Muscle layer of colon (tissue), 2 donors: ENCODE measurements around the gene PPP1R13B.

ENCODE experiments used
- H3K27ac ChIP-seq: one replicate; pipeline ENCODE4 v1.7.0; 2013; ENCODE audit warnings: low read depth, mild to moderate bottlenecking, low read length, moderate library complexity
- H3K27me3 ChIP-seq, 2 donors: one replicate each; pipeline ENCODE4 v1.7.0; 2013; ENCODE audit warnings: low read length in 2 of 2, mild to moderate bottlenecking in 2 of 2; ENCODE audit not compliant: insufficient read depth in 2 of 2, control insufficient read depth in 1 of 2
- H3K36me3 ChIP-seq: one replicate; pipeline ENCODE4 v1.7.0; 2013; ENCODE audit warnings: mild to moderate bottlenecking, low read length; ENCODE audit not compliant: insufficient read depth
- H3K4me1 ChIP-seq: one replicate; pipeline ENCODE4 v1.7.0; 2013; ENCODE audit warnings: mild to moderate bottlenecking, low read length; ENCODE audit not compliant: insufficient read depth
- H3K4me3 ChIP-seq, 2 donors: one replicate each; pipeline ENCODE4 v1.7.0; 2013; ENCODE audit warnings: low read length in 2 of 2, low read depth in 1 of 2, mild to moderate bottlenecking in 1 of 2, moderate library complexity in 1 of 2
- H3K9ac ChIP-seq: one replicate; pipeline ENCODE4 v1.7.0; 2013; ENCODE audit warnings: low read length
- H3K9me3 ChIP-seq: one replicate; pipeline ENCODE4 v1.7.0; 2013; ENCODE audit warnings: mild to moderate bottlenecking, low read length
- donor health status: abdominal sarcoma.
- donor health status: Adenocarcinoma of cecum.

PPP1R13B gene

DNA sequence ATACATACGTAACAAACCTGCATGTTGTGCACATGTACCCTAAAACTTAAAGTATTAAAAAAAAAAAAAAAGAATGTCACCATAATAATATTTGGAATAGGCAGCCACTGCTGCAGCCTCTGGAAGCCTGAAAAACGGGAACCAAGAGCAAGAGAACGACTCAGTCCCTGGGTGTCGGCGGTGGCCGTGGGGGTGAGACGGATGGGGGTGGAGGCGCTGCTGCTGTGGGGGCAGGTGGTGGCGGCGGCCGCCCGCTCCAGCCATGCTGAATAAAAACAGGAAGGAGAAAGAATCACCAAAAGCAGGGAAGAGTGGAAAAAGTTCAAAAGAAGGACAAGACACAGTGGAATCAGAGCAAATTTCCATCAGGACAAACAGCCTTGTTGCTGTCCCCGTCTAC, 84.8 kb downstream of the PPP1R13B start:
- Histone ChIP-seq H3K27me3 (no peaks in the 10 kb centered on the region), H3K4me3 (no peak overlapping the region), H3K9me3 (no peaks in the 10 kb centered on the region), H3K27ac (no peak overlapping the region), H3K4me1 (no peaks in the 10 kb centered on the region), H3K36me3 (no peaks in the 10 kb centered on the region), H3K9ac (no peak overlapping the region)

- Histone ChIP-seq H3K36me3 (no peaks in the 10 kb centered on the region), H3K9ac (no peak overlapping the region), H3K9me3 (no peaks in the 10 kb centered on the region), H3K4me1 (no peaks in the 10 kb centered on the region), H3K27me3 (no peaks in the 10 kb centered on the region), H3K4me3 (no peak overlapping the region), H3K27ac (no peak overlapping the region)
These were observed 85.3 kb downstream of the PPP1R13B start for GRCh38 chr14:103762036-103762435.

DNA sequence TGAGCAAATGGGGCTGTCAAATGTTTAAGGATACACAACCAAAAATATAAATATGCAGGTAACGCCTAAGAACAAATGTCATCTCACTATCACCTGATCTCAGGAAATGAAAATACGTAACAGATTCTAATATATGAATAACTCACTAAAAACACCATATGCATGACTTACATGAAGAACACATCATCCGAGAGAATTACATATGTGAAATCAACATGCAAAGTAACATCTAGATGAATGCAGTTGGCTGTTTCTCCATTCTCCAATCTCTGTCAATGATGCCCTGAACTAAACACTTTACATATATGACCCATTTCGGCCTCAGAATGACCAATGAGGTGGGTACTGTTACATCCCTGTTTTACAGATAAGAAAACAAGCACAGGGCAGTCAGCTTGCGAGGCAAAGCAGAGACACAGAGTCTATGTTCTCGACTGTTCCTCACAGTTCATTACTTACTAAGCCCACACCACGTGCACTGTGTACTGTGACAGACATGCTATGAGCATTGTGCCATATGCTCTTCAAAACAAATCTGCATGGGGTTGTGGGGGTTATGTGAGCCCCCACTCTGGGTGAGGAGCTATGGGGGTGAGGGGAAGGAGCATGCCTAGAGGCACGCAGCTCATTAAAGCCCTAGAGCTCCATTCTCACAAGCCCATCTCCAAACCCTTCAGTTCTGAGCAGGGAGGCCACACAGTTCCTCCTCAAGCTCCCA, 89.2 kb downstream of the PPP1R13B start:
- H3K4me1 ChIP-seq = no peaks in the 10 kb centered on the region
- no peak overlapping the region for H3K27ac ChIP-seq
- no peaks in the 10 kb centered on the region for H3K9me3 ChIP-seq
- no peak overlapping the region for H3K9ac ChIP-seq
- H3K27me3 ChIP-seq = no peaks in the 10 kb centered on the region
- no peaks in the 10 kb centered on the region for H3K36me3 ChIP-seq
- H3K4me3 ChIP-seq = no peak overlapping the region

- Histone ChIP-seq H3K9ac (no peak overlapping the region), H3K27me3 (no peaks in the 10 kb centered on the region), H3K4me3 (no peak overlapping the region), H3K4me1 (no peaks in the 10 kb centered on the region), H3K36me3 (no peaks in the 10 kb centered on the region), H3K9me3 (no peaks in the 10 kb centered on the region), H3K27ac (no peak overlapping the region)
These were observed 92.3 kb downstream of the PPP1R13B start for GRCh38 chr14:103755060-103755459.

DNA sequence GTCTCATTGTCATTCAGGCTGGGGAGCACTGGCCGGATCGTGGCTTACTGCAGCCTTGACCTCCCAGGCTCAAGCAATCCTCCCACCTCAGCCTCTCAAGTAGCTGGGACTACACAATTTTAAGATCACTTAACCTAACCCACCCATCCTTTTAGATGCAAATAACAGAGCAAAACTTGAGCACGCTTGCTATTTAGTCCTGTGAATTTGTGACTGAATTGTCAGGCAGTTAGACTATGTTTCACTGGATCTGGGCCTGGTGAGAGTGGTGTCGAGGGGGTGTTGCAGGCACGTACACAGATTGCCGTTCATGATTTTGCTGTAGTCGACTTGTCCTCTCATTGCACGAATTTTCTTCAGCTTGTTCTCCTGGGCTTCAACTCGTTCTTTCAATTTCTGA, 93.6 kb downstream of the PPP1R13B start:
- Histone ChIP-seq H3K4me1 (no peaks in the 10 kb centered on the region), H3K27ac (no peak overlapping the region), H3K27me3 (no peaks in the 10 kb centered on the region), H3K9ac (no peak overlapping the region), H3K36me3 (peaks cover 4% of the 10 kb centered on the region), H3K9me3 (no peaks in the 10 kb centered on the region), H3K4me3 (no peak overlapping the region)

DNA sequence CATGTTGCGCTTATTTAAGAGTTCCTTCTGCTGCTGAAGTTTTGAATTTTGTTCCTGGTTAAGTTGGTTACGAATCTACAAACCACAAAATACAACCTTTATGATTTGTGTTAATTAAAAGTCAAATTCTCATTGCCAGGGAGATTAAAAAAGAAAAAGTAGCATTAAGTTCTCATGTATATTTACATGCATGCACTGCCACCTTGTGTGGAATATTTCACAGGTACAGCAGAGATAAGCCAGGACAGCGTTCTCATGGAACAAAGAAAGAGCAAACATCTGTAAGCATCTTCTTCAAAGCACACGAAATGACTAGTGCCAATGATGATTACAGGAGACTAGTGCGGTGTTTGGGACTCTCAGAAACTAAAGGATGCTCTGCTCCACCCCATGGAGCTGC, 97.5 kb downstream of the PPP1R13B start:
- Histone ChIP-seq H3K27me3 (no peaks in the 10 kb centered on the region), H3K27ac (no peak overlapping the region), H3K9me3 (no peaks in the 10 kb centered on the region), H3K9ac (no peak overlapping the region), H3K4me1 (no peaks in the 10 kb centered on the region), H3K36me3 (peaks cover 4% of the 10 kb centered on the region), H3K4me3 (no peak overlapping the region)

DNA sequence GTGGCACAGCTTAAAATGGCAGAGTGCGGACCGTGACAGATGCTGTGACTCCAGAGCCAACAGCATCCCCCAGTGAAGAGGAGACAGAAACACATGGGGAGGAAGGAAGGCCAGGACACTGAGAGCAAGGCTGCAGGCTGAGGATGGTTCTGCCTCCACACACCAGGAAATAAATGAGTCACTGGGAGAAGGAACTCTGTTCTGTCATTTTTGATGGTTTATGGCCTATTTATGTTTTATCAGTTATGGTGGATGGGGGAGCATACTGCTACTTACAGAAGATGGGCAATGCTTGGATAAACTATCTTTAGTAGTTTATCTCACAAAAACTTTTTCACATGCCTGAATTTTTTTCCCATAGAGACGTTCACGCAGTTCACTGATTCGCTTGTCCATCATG, 97.9 kb downstream of the PPP1R13B start:
- H3K9ac ChIP-seq = no peak overlapping the region
- peaks cover 4% of the 10 kb centered on the region for H3K36me3 ChIP-seq
- H3K4me1 ChIP-seq = no peaks in the 10 kb centered on the region
- H3K27me3 ChIP-seq = no peaks in the 10 kb centered on the region
- no peak overlapping the region for H3K4me3 ChIP-seq
- no peaks in the 10 kb centered on the region for H3K9me3 ChIP-seq
- H3K27ac ChIP-seq = no peak overlapping the region

DNA sequence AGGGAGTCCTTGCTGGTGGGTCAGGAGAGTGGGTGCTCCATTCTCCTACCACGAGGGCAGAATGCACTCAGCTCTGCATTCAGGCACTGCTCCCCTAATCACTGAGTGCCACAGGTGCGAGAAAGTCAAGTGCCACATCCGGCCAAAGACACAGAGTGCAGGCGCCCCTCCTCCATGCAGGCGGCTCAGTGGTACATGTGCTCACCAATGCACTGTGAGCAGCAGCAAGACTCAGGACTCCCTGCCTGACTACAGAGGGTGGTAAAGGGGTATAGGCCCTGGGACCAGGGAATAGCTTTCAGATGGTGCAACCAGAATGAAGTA, 98.9 kb downstream of the PPP1R13B start:
- Histone ChIP-seq H3K9ac (no peak overlapping the region), H3K27ac (no peak overlapping the region), H3K27me3 (no peaks in the 10 kb centered on the region), H3K36me3 (peaks cover 4% of the 10 kb centered on the region), H3K4me1 (no peaks in the 10 kb centered on the region), H3K9me3 (no peaks in the 10 kb centered on the region), H3K4me3 (no peak overlapping the region)

GRCh38 chr14:103746701-103747100, 100.7 kb downstream of the PPP1R13B start:
- H3K36me3 ChIP-seq = peaks cover 5% of the 10 kb centered on the region

GRCh38 chr14:103745424-103745823, 102.0 kb downstream of the PPP1R13B start:
- peaks cover 10% of the 10 kb centered on the region for H3K36me3 ChIP-seq
- no peak overlapping the region for H3K9ac ChIP-seq

More at GRCh38 chr14:103746701-103747100, 100.7 kb downstream of the PPP1R13B start:
- H3K27ac ChIP-seq = no peak overlapping the region
- H3K27me3 ChIP-seq = no peaks in the 10 kb centered on the region
- no peaks in the 10 kb centered on the region for H3K4me1 ChIP-seq
- H3K4me3 ChIP-seq = no peak overlapping the region
- no peaks in the 10 kb centered on the region for H3K9me3 ChIP-seq
- no peak overlapping the region for H3K9ac ChIP-seq

DNA sequence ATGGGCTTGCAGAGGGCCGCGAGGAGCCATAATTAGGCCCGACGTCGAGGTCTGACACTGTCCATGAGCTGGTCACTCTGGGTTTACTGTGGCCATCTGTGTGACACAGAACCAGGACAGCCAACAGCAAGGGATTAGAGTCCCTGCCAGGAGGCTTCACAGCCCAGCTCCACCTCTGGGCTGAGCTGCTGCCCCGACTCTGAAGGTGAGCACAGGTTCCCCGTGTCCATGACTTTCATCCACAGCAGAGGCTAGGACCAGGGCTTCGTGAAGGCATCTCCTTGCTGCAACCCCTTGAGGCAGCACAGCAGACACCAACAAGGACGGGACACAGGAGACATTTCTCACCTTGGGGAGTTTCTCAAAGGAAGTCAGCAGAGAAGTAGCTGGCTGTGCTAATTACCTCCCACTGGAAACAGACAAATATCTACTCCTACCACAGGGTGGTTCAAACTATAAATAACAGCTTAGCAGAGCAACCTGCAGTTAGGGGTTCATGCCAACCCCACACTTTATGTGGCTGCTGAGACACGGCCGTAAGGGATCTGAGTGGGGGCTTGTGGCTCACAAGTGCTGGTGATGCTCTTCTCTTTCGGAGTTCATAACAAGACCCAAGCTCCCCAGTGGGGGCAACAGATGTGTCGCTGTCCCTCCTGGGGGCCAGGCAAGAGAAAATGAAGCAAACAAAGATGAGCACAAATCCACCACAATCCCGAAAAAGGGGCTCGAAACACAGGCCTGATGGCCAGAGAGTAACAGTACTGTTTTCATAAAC, 102.6 kb downstream of the PPP1R13B start:
- no peak overlapping the region for H3K4me3 ChIP-seq
- no peaks in the 10 kb centered on the region for H3K9me3 ChIP-seq
- H3K9ac ChIP-seq = no peak overlapping the region
- H3K36me3 ChIP-seq = peaks cover 10% of the 10 kb centered on the region
- H3K27me3 ChIP-seq = no peaks in the 10 kb centered on the region
- no peak overlapping the region for H3K27ac ChIP-seq
- no peaks in the 10 kb centered on the region for H3K4me1 ChIP-seq

More at GRCh38 chr14:103745424-103745823, 102.0 kb downstream of the PPP1R13B start:
- Histone ChIP-seq H3K9me3 (no peaks in the 10 kb centered on the region), H3K4me3 (no peak overlapping the region), H3K27me3 (no peaks in the 10 kb centered on the region), H3K4me1 (no peaks in the 10 kb centered on the region), H3K27ac (no peak overlapping the region)

DNA sequence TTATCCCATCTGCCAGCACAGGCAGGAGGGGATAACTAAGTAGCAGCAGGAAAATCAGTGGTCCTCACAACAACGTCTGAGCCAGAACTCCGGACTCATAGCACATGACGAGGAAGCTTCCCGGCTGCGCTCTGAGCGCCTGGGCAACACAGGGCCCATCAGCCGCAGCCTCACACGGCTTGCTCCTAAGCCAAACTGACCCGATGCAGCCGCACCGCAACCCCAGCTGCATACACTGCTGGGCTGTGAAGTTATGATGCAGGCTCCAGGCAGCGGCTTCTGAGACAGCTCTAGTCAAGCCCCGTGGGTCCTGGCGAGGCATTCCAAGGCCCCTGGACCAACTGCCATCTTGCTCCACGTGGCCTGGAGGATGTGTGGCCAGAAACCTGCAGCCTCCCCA, 103.7 kb downstream of the PPP1R13B start:
- Histone ChIP-seq H3K36me3 (peaks cover 6% of the 10 kb centered on the region), H3K4me1 (no peaks in the 10 kb centered on the region), H3K27ac (no peak overlapping the region), H3K9ac (no peak overlapping the region), H3K27me3 (no peaks in the 10 kb centered on the region), H3K9me3 (no peaks in the 10 kb centered on the region), H3K4me3 (no peak overlapping the region)
